ENCODE data around the gene FGFRL1.
"Not testable (repeated sequence)": the region's sequence is repeated elsewhere in the genome, so short reads cannot be mapped to it uniquely, and the experiment has no call there.

Gene FGFRL1

GRCh38 chr4:1040344-1041146 is 29.1 kb downstream of the FGFRL1 start:
- DNase-seq (ENCODE audit: low spot score) = no peak

GRCh38 chr4:1041147-1041935 is 29.9 kb downstream of the FGFRL1 start:
- no peak for DNase-seq (ENCODE audit: low spot score)

GRCh38 chr4:1041936-1042330 is 30.5 kb downstream of the FGFRL1 start:
- DNase-seq (ENCODE audit: low spot score) = no peak

GRCh38 chr4:1042352-1043055 is 31.1 kb downstream of the FGFRL1 start:
- no peak for DNase-seq (ENCODE audit: low spot score)

- DNase-seq (ENCODE audit: low spot score) = no peak
Observed at GRCh38 chr4:1043162-1043561, 31.7 kb downstream of the FGFRL1 start.

GRCh38 chr4:1043651-1044468 is 32.4 kb downstream of the FGFRL1 start:
- peak; percentile 84 for DNase-seq (ENCODE audit: low spot score)

GRCh38 chr4:1044469-1045192 is 33.2 kb downstream of the FGFRL1 start:
- DNase-seq (ENCODE audit: low spot score) = no peak

- no peak for DNase-seq (ENCODE audit: low spot score)
Observed at GRCh38 chr4:1045193-1045594, 33.8 kb downstream of the FGFRL1 start.

- DNase-seq (ENCODE audit: low spot score) = no peak
Observed at GRCh38 chr4:1045595-1046201, 34.3 kb downstream of the FGFRL1 start.

- not testable (repeated sequence) for DNase-seq (ENCODE audit: low spot score)
Observed at GRCh38 chr4:1046581-1047011, 35.2 kb downstream of the FGFRL1 start.

- no peak for DNase-seq (ENCODE audit: low spot score)
Observed at GRCh38 chr4:1047106-1047975, 35.9 kb downstream of the FGFRL1 start.

GRCh38 chr4:1047976-1048772 is 36.7 kb downstream of the FGFRL1 start:
- DNase-seq (ENCODE audit: low spot score) = no peak

GRCh38 chr4:1048773-1049590 is 37.6 kb downstream of the FGFRL1 start:
- DNase-seq (ENCODE audit: low spot score) = no peak

GRCh38 chr4:1049591-1049905 is 38.1 kb downstream of the FGFRL1 start:
- DNase-seq (ENCODE audit: low spot score) = no peak

- DNase-seq (ENCODE audit: low spot score) = no peak
Observed at GRCh38 chr4:1050486-1051213, 39.2 kb downstream of the FGFRL1 start.

GRCh38 chr4:1051472-1051871 is 40.0 kb downstream of the FGFRL1 start:
- no peak for DNase-seq (ENCODE audit: low spot score)

- DNase-seq (ENCODE audit: low spot score) = no peak
Observed at GRCh38 chr4:1052231-1052671, 40.8 kb downstream of the FGFRL1 start.
